K562 (cell line): Measurements from ENCODE around the gene MAPT. TPM values are rescaled to one million over a fixed set of nuclear protein-coding genes. Genes with fewer than 3 reads are reported as not detected.

ENCODE experiments used
- ARID2 ChIP-seq: fragments of 450-650 bp; IDR thresholded peaks from 2 replicates; pipeline ENCODE4 v1.6.1; 2017; ENCODE audit warnings: antibody characterized with exemption, mild to moderate bottlenecking
- FOXA1 ChIP-seq: fragments of 450-650 bp; IDR thresholded peaks from 2 replicates; pipeline ENCODE4 v1.6.1; 2016; ENCODE audit warnings: mild to moderate bottlenecking, borderline replicate concordance
- FOXP1 ChIP-seq: sonication (generic); formaldehyde crosslinking; IDR thresholded peaks from 2 replicates; pipeline ENCODE4 v1.8.0; 2022; ENCODE audit warnings: mild to moderate bottlenecking, missing genetic modification reagents
- JUND ChIP-seq, 2 experiments: IDR thresholded peaks; 2 replicates in 1 of 2; 3 replicates in 1 of 2; pipeline ENCODE4 v1.6.1; 2011; ENCODE audit warnings: borderline replicate concordance in 2 of 2, low read depth in 2 of 2, low read length in 2 of 2, improper control_type of control experiment in 1 of 2, missing biosample characterization in 1 of 2, missing genetic modification characterization in 1 of 2, missing genetic modification reagents in 1 of 2
- KAT8 ChIP-seq: fragments of 450-650 bp; IDR thresholded peaks from 2 replicates; pipeline ENCODE4 v1.6.1; 2016; ENCODE audit warnings: low read depth, mild to moderate bottlenecking
- MYC ChIP-seq, 2 experiments: fragments of 250-450 bp in 1 of 2; sonication (Bioruptor Pico) in 1 of 2; IDR thresholded peaks; 2 replicates each; pipeline versions ENCODE4 v1.5.1 to v1.6.1; 2012 to 2021; ENCODE audit warnings: low read depth in 2 of 2, borderline replicate concordance in 1 of 2, improper control_type of control experiment in 1 of 2, low read length in 1 of 2, mild to moderate bottlenecking in 1 of 2, moderate library complexity in 1 of 2
- RBM15 ChIP-seq: fragments of 200-400 bp; formaldehyde crosslinking; IDR thresholded peaks from 2 replicates; pipeline ENCODE4 v1.6.1; 2018; ENCODE audit warnings: mild to moderate bottlenecking, low read length, moderate library complexity; ENCODE audit not compliant: insufficient read depth
- TOE1 ChIP-seq, 2 experiments: fragments of 450-650 bp in 1 of 2; sonication (generic) in 1 of 2; formaldehyde crosslinking in 1 of 2; IDR thresholded peaks; 2 replicates each; pipeline versions ENCODE4 v1.7.1 to v1.8.0; 2016 to 2022; ENCODE audit warnings: borderline replicate concordance in 2 of 2, mild to moderate bottlenecking in 2 of 2, antibody characterized with exemption in 1 of 2, inconsistent platforms in 1 of 2, low read depth in 1 of 2, missing genetic modification reagents in 1 of 2, moderate library complexity in 1 of 2
- ZFP30 ChIP-seq: fragments of 250-450 bp; sonication (Bioruptor Pico); IDR thresholded peaks from 2 replicates; pipeline ENCODE4 v1.8.0; 2022; ENCODE audit warnings: moderate library complexity, mild to moderate bottlenecking, inconsistent platforms, borderline replicate concordance
- ZNF766 ChIP-seq: fragments of 200-800 bp; sonication (Bioruptor generic); conservative IDR thresholded peaks from 2 replicates; pipeline ENCODE4 v1.6.1; 2016; ENCODE audit warnings: missing genetic modification characterization, missing compliant biosample characterization
- polyA plus RNA-seq, 8 experiments: library from polyadenylated mRNA; depleted of rRNA in 4 of 8; stranded (reverse) in 5 of 8; unstranded in 3 of 8; fragments of >200 nt; fragmentation: Nextera tagmentation in 2 of 8; fragmentation: Illumina TruSeq in 1 of 8; extraction: Ambion mirVana in 2 of 8; extraction: Trizol in 1 of 8; gene quantifications; 2 replicates each; pipeline versions ENCODE4 v1.2.1 to v1.2.3, GENCODE V29; 2011 to 2014; ENCODE audit warnings: inconsistent platforms in 1 of 8, missing spikeins in 1 of 8
- total RNA-seq, 7 experiments: library from RNA; depleted of rRNA in 6 of 7; stranded (reverse); fragments of >200 nt in 6 of 7; fragmentation: Illumina TruSeq in 2 of 7; extraction: Trizol in 2 of 7; gene quantifications; 2 replicates each; pipeline versions ENCODE4 v1.2.1 to v1.2.3, GENCODE V29; 2011 to 2021; ENCODE audit warnings: low replicate concordance in 1 of 7
- TF ChIP-seq, protein P1 (sequence below), 3 experiments: IDR thresholded peaks in 2 of 3; conservative IDR thresholded peaks in 1 of 3; 2 replicates each; pipeline ENCODE4 v1.5.1; 2011 to 2012; ENCODE audit warnings: low read length in 3 of 3, mild to moderate bottlenecking in 3 of 3, control low read depth in 2 of 3, improper control_type of control experiment in 1 of 3, inconsistent platforms in 1 of 3, low read depth in 1 of 3, mixed read lengths in 1 of 3, moderate library complexity in 1 of 3; ENCODE audit not compliant: insufficient read depth in 2 of 3
- TF ChIP-seq, protein P2 (sequence below): fragments of 250-450 bp; sonication (Bioruptor Pico); IDR thresholded peaks from 2 replicates; pipeline ENCODE4 v1.8.0; 2022; ENCODE audit warnings: moderate library complexity, mild to moderate bottlenecking, inconsistent platforms
- TF ChIP-seq, protein P3 (sequence below): fragments of 250-450 bp; sonication (Bioruptor Pico); IDR thresholded peaks from 2 replicates; pipeline ENCODE4 v1.5.0; 2021
- TF ChIP-seq, protein P4 (sequence below): sonication (generic); formaldehyde crosslinking; IDR thresholded peaks from 2 replicates; pipeline ENCODE4 v1.8.1; 2023; ENCODE audit warnings: missing genetic modification reagents, mild to moderate bottlenecking, borderline replicate concordance

The MAPT gene
- total and polyA plus RNA-seq, 9 of the 15 experiments (the other 6 are each of a cell fraction or from before 2014, with no cell fraction given), result 0.04 to 1.1 (median 0.36) TPM

DNA sequence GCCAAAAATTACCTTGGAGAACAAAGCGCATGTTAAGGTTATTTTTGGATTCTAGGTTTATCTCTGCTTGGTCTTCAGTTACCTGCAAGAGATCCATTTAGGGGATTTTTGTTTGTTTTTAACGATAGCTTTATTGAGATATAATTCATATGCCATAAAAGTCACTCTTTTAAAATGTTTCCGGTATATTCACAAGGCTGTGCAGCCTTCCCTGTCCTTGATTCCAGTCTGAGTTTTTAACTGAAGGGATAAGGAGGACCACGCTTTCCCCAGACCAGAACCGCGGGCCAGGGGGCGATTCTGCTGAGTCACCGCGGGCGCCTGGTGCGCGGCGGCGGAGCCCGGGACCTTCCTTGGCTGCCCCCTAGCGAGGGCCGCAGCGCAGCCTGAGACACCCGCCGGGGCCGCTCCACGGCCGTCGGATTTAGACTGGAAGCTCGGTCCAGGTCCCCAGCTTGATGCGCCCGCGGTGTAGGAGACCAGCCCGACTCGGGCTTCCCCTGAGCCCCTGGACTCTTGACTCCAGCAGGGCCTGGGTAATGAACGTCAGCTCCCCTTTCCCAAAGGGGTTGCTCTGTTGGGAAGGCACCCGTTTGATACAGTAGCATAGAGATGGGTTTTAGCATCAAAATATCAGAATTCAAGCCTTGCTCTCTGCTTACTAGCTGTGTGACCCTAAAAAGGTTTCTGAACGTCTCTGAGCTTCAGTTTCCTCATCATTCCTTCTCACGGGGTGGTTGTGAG lies 54.7 kb downstream of the MAPT start (continued):
- TF ChIP-seq JUND (IDR thresholded peaks at IDR 0.05; ENCODE audit: borderline replicate concordance, low read depth, low read length) (peak; percentile 80), JUND (tag; IDR thresholded peaks at IDR 0.05; ENCODE audit: borderline replicate concordance, low read depth, low read length) (peak; percentile 11; the same call in 1 of the 3 replicates), FOXA1 (no peak), ZFP30 (CRISPR knock-in tag) (no peak), KAT8 (no peak), ZNF766 (CRISPR knock-in tag) (no peak), ARID2 (peak; percentile 35; the same call in 1 of the 2 replicates), FOXP1 (CRISPR knock-in tag) (no peak), MYC (IDR thresholded peaks at IDR 0.05; ENCODE audit: low read depth, low read length) (peak; percentile 65), MYC (CRISPR knock-in tag; IDR thresholded peaks at IDR 0.05; ENCODE audit: borderline replicate concordance, low read depth) (no peak), TOE1 (IDR thresholded peaks at IDR 0.05; ENCODE audit: borderline replicate concordance) (no peak), TOE1 (CRISPR knock-in tag; IDR thresholded peaks at IDR 0.05; ENCODE audit: borderline replicate concordance, low read depth) (no peak), RBM15 (no peak)
- TF ChIP-seq, protein P1, sequence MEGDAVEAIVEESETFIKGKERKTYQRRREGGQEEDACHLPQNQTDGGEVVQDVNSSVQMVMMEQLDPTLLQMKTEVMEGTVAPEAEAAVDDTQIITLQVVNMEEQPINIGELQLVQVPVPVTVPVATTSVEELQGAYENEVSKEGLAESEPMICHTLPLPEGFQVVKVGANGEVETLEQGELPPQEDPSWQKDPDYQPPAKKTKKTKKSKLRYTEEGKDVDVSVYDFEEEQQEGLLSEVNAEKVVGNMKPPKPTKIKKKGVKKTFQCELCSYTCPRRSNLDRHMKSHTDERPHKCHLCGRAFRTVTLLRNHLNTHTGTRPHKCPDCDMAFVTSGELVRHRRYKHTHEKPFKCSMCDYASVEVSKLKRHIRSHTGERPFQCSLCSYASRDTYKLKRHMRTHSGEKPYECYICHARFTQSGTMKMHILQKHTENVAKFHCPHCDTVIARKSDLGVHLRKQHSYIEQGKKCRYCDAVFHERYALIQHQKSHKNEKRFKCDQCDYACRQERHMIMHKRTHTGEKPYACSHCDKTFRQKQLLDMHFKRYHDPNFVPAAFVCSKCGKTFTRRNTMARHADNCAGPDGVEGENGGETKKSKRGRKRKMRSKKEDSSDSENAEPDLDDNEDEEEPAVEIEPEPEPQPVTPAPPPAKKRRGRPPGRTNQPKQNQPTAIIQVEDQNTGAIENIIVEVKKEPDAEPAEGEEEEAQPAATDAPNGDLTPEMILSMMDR (IDR thresholded peaks at IDR 0.05 in 2 of 3, conservative IDR thresholded peaks at IDR 0.05 in 1 of 3; ENCODE audit: insufficient read depth in 2 of 3, low read depth in 1 of 3, low read length in 3 of 3), result peak; percentile 81 to 94 (median 85)
- TF ChIP-seq, protein P2, sequence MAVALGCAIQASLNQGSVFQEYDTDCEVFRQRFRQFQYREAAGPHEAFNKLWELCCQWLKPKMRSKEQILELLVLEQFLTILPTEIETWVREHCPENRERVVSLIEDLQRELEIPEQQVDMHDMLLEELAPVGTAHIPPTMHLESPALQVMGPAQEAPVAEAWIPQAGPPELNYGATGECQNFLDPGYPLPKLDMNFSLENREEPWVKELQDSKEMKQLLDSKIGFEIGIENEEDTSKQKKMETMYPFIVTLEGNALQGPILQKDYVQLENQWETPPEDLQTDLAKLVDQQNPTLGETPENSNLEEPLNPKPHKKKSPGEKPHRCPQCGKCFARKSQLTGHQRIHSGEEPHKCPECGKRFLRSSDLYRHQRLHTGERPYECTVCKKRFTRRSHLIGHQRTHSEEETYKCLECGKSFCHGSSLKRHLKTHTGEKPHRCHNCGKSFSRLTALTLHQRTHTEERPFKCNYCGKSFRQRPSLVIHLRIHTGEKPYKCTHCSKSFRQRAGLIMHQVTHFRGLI, result no peak
- TF ChIP-seq, protein P3, sequence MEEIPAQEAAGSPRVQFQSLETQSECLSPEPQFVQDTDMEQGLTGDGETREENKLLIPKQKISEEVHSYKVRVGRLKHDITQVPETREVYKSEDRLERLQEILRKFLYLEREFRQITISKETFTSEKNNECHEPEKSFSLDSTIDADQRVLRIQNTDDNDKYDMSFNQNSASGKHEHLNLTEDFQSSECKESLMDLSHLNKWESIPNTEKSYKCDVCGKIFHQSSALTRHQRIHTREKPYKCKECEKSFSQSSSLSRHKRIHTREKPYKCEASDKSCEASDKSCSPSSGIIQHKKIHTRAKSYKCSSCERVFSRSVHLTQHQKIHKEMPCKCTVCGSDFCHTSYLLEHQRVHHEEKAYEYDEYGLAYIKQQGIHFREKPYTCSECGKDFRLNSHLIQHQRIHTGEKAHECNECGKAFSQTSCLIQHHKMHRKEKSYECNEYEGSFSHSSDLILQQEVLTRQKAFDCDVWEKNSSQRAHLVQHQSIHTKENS (CRISPR knock-in tag), result no peak
- TF ChIP-seq, protein P4, sequence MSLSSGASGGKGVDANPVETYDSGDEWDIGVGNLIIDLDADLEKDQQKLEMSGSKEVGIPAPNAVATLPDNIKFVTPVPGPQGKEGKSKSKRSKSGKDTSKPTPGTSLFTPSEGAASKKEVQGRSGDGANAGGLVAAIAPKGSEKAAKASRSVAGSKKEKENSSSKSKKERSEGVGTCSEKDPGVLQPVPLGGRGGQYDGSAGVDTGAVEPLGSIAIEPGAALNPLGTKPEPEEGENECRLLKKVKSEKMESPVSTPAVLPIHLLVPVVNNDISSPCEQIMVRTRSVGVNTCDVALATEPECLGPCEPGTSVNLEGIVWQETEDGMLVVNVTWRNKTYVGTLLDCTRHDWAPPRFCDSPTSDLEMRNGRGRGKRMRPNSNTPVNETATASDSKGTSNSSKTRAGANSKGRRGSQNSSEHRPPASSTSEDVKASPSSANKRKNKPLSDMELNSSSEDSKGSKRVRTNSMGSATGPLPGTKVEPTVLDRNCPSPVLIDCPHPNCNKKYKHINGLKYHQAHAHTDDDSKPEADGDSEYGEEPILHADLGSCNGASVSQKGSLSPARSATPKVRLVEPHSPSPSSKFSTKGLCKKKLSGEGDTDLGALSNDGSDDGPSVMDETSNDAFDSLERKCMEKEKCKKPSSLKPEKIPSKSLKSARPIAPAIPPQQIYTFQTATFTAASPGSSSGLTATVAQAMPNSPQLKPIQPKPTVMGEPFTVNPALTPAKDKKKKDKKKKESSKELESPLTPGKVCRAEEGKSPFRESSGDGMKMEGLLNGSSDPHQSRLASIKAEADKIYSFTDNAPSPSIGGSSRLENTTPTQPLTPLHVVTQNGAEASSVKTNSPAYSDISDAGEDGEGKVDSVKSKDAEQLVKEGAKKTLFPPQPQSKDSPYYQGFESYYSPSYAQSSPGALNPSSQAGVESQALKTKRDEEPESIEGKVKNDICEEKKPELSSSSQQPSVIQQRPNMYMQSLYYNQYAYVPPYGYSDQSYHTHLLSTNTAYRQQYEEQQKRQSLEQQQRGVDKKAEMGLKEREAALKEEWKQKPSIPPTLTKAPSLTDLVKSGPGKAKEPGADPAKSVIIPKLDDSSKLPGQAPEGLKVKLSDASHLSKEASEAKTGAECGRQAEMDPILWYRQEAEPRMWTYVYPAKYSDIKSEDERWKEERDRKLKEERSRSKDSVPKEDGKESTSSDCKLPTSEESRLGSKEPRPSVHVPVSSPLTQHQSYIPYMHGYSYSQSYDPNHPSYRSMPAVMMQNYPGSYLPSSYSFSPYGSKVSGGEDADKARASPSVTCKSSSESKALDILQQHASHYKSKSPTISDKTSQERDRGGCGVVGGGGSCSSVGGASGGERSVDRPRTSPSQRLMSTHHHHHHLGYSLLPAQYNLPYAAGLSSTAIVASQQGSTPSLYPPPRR (CRISPR knock-in tag), result no peak
